Measurements from ENCODE around the gene NCKAP5.

Gene NCKAP5

GRCh38 chr2:133240491-133241223 is 327.6 kb downstream of the NCKAP5 start:
- H3K4me3 ChIP-seq (ENCODE audit: low read depth, low read length) = no peak overlapping the region
- TF ChIP-seq CTCF (IDR thresholded peaks at IDR 0.05; ENCODE audit: insufficient read depth, low read depth, low read length, missing control alignments) = no peak
- DNase-seq (ENCODE audit: low read depth) = no peak

GRCh38 chr2:133235968-133236367 is 332.3 kb downstream of the NCKAP5 start:
- no peak for DNase-seq (ENCODE audit: low read depth)
- H3K4me3 ChIP-seq (ENCODE audit: low read depth, low read length) = no peak overlapping the region
- TF ChIP-seq CTCF (IDR thresholded peaks at IDR 0.05; ENCODE audit: insufficient read depth, low read depth, low read length, missing control alignments) = no peak

GRCh38 chr2:133232556-133232955 is 335.7 kb downstream of the NCKAP5 start:
- no peak for TF ChIP-seq CTCF (IDR thresholded peaks at IDR 0.05; ENCODE audit: insufficient read depth, low read depth, low read length, missing control alignments)
- no peak for DNase-seq (ENCODE audit: low read depth)
- no peak overlapping the region for H3K4me3 ChIP-seq (ENCODE audit: low read depth, low read length)

- no peak for TF ChIP-seq CTCF (IDR thresholded peaks at IDR 0.05; ENCODE audit: insufficient read depth, low read depth, low read length, missing control alignments)
- DNase-seq (ENCODE audit: low read depth) = no peak
- H3K4me3 ChIP-seq (ENCODE audit: low read depth, low read length) = no peak overlapping the region
Observed at GRCh38 chr2:133231264-133231663, 337.0 kb downstream of the NCKAP5 start.

GRCh38 chr2:133229974-133230373 is 338.3 kb downstream of the NCKAP5 start:
- DNase-seq (ENCODE audit: low read depth) = no peak
- no peak overlapping the region for H3K4me3 ChIP-seq (ENCODE audit: low read depth, low read length)
- TF ChIP-seq CTCF (IDR thresholded peaks at IDR 0.05; ENCODE audit: insufficient read depth, low read depth, low read length, missing control alignments) = no peak

GRCh38 chr2:133223226-133223625 is 345.0 kb downstream of the NCKAP5 start:
- no peak overlapping the region for H3K4me3 ChIP-seq (ENCODE audit: low read depth, low read length)
- TF ChIP-seq CTCF (IDR thresholded peaks at IDR 0.05; ENCODE audit: insufficient read depth, low read depth, low read length, missing control alignments) = no peak
- DNase-seq (ENCODE audit: low read depth) = no peak

- no peak overlapping the region for H3K4me3 ChIP-seq (ENCODE audit: low read depth, low read length)
- no peak for DNase-seq (ENCODE audit: low read depth)
- no peak for TF ChIP-seq CTCF (IDR thresholded peaks at IDR 0.05; ENCODE audit: insufficient read depth, low read depth, low read length, missing control alignments)
Observed at GRCh38 chr2:133221398-133221797, 346.9 kb downstream of the NCKAP5 start.

Measured in GM12865 (cell line).